Stimulated activated naive CD8-positive, alpha-beta T cell treated with anti-CD3 and anti-CD28 coated beads, Interleukin-15, amount 100 ng/mL, for 72 hours (primary cell): Measurements from ENCODE around the gene UBXN10.
A peak's percentile ranks its signal among the peaks of the same experiment; 100 is the strongest.

Experiments
- ATAC-seq: fragments of 150-1000 bp; cut with Tn5 transposase; 2 replicates; pipeline ENCODE4 v1.10.0; 2021; ENCODE audit warnings: mild to moderate bottlenecking, moderate library complexity
- DNase-seq, 2 donors: peaks; one replicate each; pipeline ENCODE4 v3.0.0; 2021 to 2022
- H3K27ac Mint-ChIP-seq, 2 donors: one replicate each; pipeline ENCODE4 v1.8.0; 2022; ENCODE audit warnings: mild to moderate bottlenecking in 2 of 2, mixed read lengths in 2 of 2, moderate library complexity in 2 of 2
- H3K27me3 Mint-ChIP-seq: one replicate; pipeline ENCODE4 v1.8.0; 2022; ENCODE audit warnings: mixed read lengths
- H3K4me1 Mint-ChIP-seq: one replicate; pipeline ENCODE4 v1.8.0; 2022; ENCODE audit warnings: mild to moderate bottlenecking, mixed read lengths
- H3K4me3 Mint-ChIP-seq, 2 donors: one replicate each; pipeline ENCODE4 v1.8.0; 2022; ENCODE audit warnings: mild to moderate bottlenecking in 2 of 2, mixed read lengths in 2 of 2, moderate library complexity in 1 of 2
- H3K9me3 Mint-ChIP-seq, 2 donors: one replicate each; pipeline ENCODE4 v1.8.0; 2022; ENCODE audit warnings: mixed read lengths in 2 of 2

Gene UBXN10

GRCh38 chr1:20187103-20187812 lies 1.4 kb downstream of the UBXN10 start:
- DNase-seq, result peak; percentile 36 to 58
- Mint-ChIP-seq H3K9me3 (no peaks in the 10 kb centered on the region), H3K4me3 (peak overlapping the region; percentile 68 to 77)

GRCh38 chr1:20187813-20188454 lies 2.0 kb downstream of the UBXN10 start:
- Mint-ChIP-seq H3K4me3 (peak overlapping the region in 1 of 2 donors; percentile 68), H3K4me1 (peaks cover 58% of the 10 kb centered on the region), H3K27ac (peak overlapping the region in 1 of 2 donors; percentile 29), H3K9me3 (no peaks in the 10 kb centered on the region), H3K27me3 (peaks cover 28% of the 10 kb centered on the region)
- DNase-seq (no peak), ATAC-seq (no peak)

More at GRCh38 chr1:20187103-20187812, 1.4 kb downstream of the UBXN10 start:
- Mint-ChIP-seq H3K27me3 (peaks cover 28% of the 10 kb centered on the region), H3K27ac (peak overlapping the region in 1 of 2 donors; percentile 48), H3K4me1 (peaks cover 58% of the 10 kb centered on the region)
- ATAC-seq, result peak; percentile 56

GRCh38 chr1:20188455-20188817 lies 2.5 kb downstream of the UBXN10 start:
- Mint-ChIP-seq H3K4me3 (no peak overlapping the region), H3K9me3 (no peaks in the 10 kb centered on the region), H3K27ac (peak overlapping the region in 1 of 2 donors; percentile 29), H3K4me1 (peaks cover 55% of the 10 kb centered on the region), H3K27me3 (peaks cover 29% of the 10 kb centered on the region)
- no peak for ATAC-seq
- DNase-seq, result no peak

GRCh38 chr1:20189664-20190063 lies 3.8 kb downstream of the UBXN10 start:
- peaks cover 41% of the 10 kb centered on the region for H3K27me3 Mint-ChIP-seq
- no peak overlapping the region for H3K27ac Mint-ChIP-seq
- ATAC-seq (no peak), DNase-seq (no peak)
- H3K4me1 Mint-ChIP-seq, result peaks cover 43% of the 10 kb centered on the region
- no peak overlapping the region for H3K4me3 Mint-ChIP-seq
- H3K9me3 Mint-ChIP-seq, result no peaks in the 10 kb centered on the region

GRCh38 chr1:20190256-20191160 lies 4.6 kb downstream of the UBXN10 start:
- Mint-ChIP-seq H3K27ac (no peak overlapping the region), H3K9me3 (no peaks in the 10 kb centered on the region), H3K4me1 (peaks cover 34% of the 10 kb centered on the region), H3K27me3 (peaks cover 49% of the 10 kb centered on the region), H3K4me3 (no peak overlapping the region)
- no peak for ATAC-seq
- no peak for DNase-seq

GRCh38 chr1:20191266-20191825 lies 5.5 kb downstream of the UBXN10 start:
- no peak overlapping the region for H3K4me3 Mint-ChIP-seq
- ATAC-seq (no peak), DNase-seq (no peak)
- peaks cover 30% of the 10 kb centered on the region for H3K4me1 Mint-ChIP-seq
- no peaks in the 10 kb centered on the region for H3K9me3 Mint-ChIP-seq
- peaks cover 51% of the 10 kb centered on the region for H3K27me3 Mint-ChIP-seq
- H3K27ac Mint-ChIP-seq, result no peak overlapping the region

GRCh38 chr1:20192364-20192763 lies 6.5 kb downstream of the UBXN10 start:
- H3K27me3 Mint-ChIP-seq, result peaks cover 61% of the 10 kb centered on the region
- peaks cover 21% of the 10 kb centered on the region for H3K4me1 Mint-ChIP-seq
- no peak for DNase-seq
- no peak for ATAC-seq
- no peak overlapping the region for H3K27ac Mint-ChIP-seq
- no peak overlapping the region for H3K4me3 Mint-ChIP-seq
- no peaks in the 10 kb centered on the region for H3K9me3 Mint-ChIP-seq

GRCh38 chr1:20192871-20193411 lies 7.0 kb downstream of the UBXN10 start:
- peaks cover 63% of the 10 kb centered on the region for H3K27me3 Mint-ChIP-seq
- no peak for ATAC-seq
- H3K4me1 Mint-ChIP-seq, result peaks cover 16% of the 10 kb centered on the region
- no peak overlapping the region for H3K4me3 Mint-ChIP-seq
- no peak overlapping the region for H3K27ac Mint-ChIP-seq
- no peaks in the 10 kb centered on the region for H3K9me3 Mint-ChIP-seq
- DNase-seq, result no peak

GRCh38 chr1:20194224-20194623 lies 8.3 kb downstream of the UBXN10 start:
- no peak overlapping the region for H3K4me3 Mint-ChIP-seq
- no peaks in the 10 kb centered on the region for H3K9me3 Mint-ChIP-seq
- DNase-seq, result no peak
- ATAC-seq, result no peak
- peaks cover 56% of the 10 kb centered on the region for H3K27me3 Mint-ChIP-seq
- H3K4me1 Mint-ChIP-seq, result peaks cover 3% of the 10 kb centered on the region
- H3K27ac Mint-ChIP-seq, result no peak overlapping the region

- Mint-ChIP-seq H3K9me3 (no peaks in the 10 kb centered on the region), H3K27me3 (peaks cover 56% of the 10 kb centered on the region), H3K4me3 (no peak overlapping the region), H3K27ac (no peak overlapping the region), H3K4me1 (no peaks in the 10 kb centered on the region)
- DNase-seq (peak; percentile 66 to 73), ATAC-seq (peak; percentile 89)
Measured at GRCh38 chr1:20194757-20195461, 9.0 kb downstream of the UBXN10 start.

- Mint-ChIP-seq H3K4me3 (no peak overlapping the region), H3K4me1 (no peaks in the 10 kb centered on the region)
Measured at GRCh38 chr1:20195462-20195780, 9.5 kb downstream of the UBXN10 start.

GRCh38 chr1:20197329-20197791 lies 11.5 kb downstream of the UBXN10 start:
- Mint-ChIP-seq H3K9me3 (no peaks in the 10 kb centered on the region), H3K27ac (no peak overlapping the region), H3K4me3 (no peak overlapping the region), H3K27me3 (peaks cover 62% of the 10 kb centered on the region), H3K4me1 (no peaks in the 10 kb centered on the region)
- ATAC-seq, result no peak
- DNase-seq, result no peak

More at GRCh38 chr1:20195462-20195780, 9.5 kb downstream of the UBXN10 start:
- Mint-ChIP-seq H3K27me3 (peaks cover 59% of the 10 kb centered on the region), H3K9me3 (no peaks in the 10 kb centered on the region), H3K27ac (no peak overlapping the region)
- ATAC-seq, result no peak
- no peak for DNase-seq

- ATAC-seq, result no peak
- Mint-ChIP-seq H3K27ac (no peak overlapping the region), H3K27me3 (peaks cover 71% of the 10 kb centered on the region), H3K4me1 (no peaks in the 10 kb centered on the region), H3K9me3 (no peaks in the 10 kb centered on the region), H3K4me3 (no peak overlapping the region)
- no peak for DNase-seq
Measured at GRCh38 chr1:20198296-20198695, 12.4 kb downstream of the UBXN10 start.

- no peak for ATAC-seq
- H3K4me1 Mint-ChIP-seq, result no peaks in the 10 kb centered on the region
- no peak overlapping the region for H3K4me3 Mint-ChIP-seq
- no peak for DNase-seq
- no peaks in the 10 kb centered on the region for H3K9me3 Mint-ChIP-seq
- no peak overlapping the region for H3K27ac Mint-ChIP-seq
- H3K27me3 Mint-ChIP-seq, result peaks cover 71% of the 10 kb centered on the region
Measured at GRCh38 chr1:20198918-20199317, 13.0 kb downstream of the UBXN10 start.

- no peaks in the 10 kb centered on the region for H3K4me1 Mint-ChIP-seq
- no peaks in the 10 kb centered on the region for H3K9me3 Mint-ChIP-seq
- peaks cover 71% of the 10 kb centered on the region for H3K27me3 Mint-ChIP-seq
- no peak for DNase-seq
- no peak overlapping the region for H3K4me3 Mint-ChIP-seq
- H3K27ac Mint-ChIP-seq, result no peak overlapping the region
- ATAC-seq, result no peak
Measured at GRCh38 chr1:20199403-20199802, 13.5 kb downstream of the UBXN10 start.
